DOHH2 (cell line): ENCODE data around the gene SLC7A5.

Experiments used
- H3F3A ChIP-seq: fragments of 200-600 bp; sonication (generic), shearing (Covaris generic); 2 replicates; pipeline ENCODE4 v1.6.0; 2016; ENCODE audit warnings: antibody characterized with exemption, mild to moderate bottlenecking; ENCODE audit not compliant: control insufficient read depth, insufficient read depth
- H3K27ac ChIP-seq: fragments of 200-600 bp; sonication (generic); 2 replicates; pipeline ENCODE4 v1.5.1; 2014; ENCODE audit warnings: low read depth, mild to moderate bottlenecking, low read length, moderate library complexity
- H3K27me3 ChIP-seq: fragments of 200-600 bp; sonication (generic); 2 replicates; pipeline ENCODE4 v1.6.1; 2014; ENCODE audit warnings: mild to moderate bottlenecking, low read length, mixed read lengths; ENCODE audit not compliant: control insufficient read depth
- H3K36me3 ChIP-seq: fragments of 200-600 bp; sonication (generic); 2 replicates; pipeline ENCODE4 v1.6.1; 2014; ENCODE audit warnings: mild to moderate bottlenecking, low read length, moderate library complexity, mixed read lengths; ENCODE audit not compliant: control insufficient read depth
- H3K4me1 ChIP-seq: fragments of 200-600 bp; sonication (generic); 2 replicates; pipeline ENCODE4 v1.6.1; 2014; ENCODE audit warnings: mild to moderate bottlenecking, low read length, mixed read lengths; ENCODE audit not compliant: control insufficient read depth
- H3K4me2 ChIP-seq: fragments of 200-600 bp; sonication (generic); 2 replicates; pipeline ENCODE4 v1.6.0; 2014; ENCODE audit warnings: mild to moderate bottlenecking, low read length, moderate library complexity
- H3K4me3 ChIP-seq: fragments of 200-600 bp; sonication (generic); 2 replicates; pipeline ENCODE4 v1.5.1; 2014; ENCODE audit warnings: mild to moderate bottlenecking, low read length, mixed read lengths
- H3K79me2 ChIP-seq: fragments of 200-600 bp; sonication (generic); 2 replicates; pipeline ENCODE4 v1.6.1; 2014; ENCODE audit warnings: mild to moderate bottlenecking, low read length, mixed read lengths; ENCODE audit not compliant: control insufficient read depth
- H3K9me2 ChIP-seq: fragments of 200-600 bp; sonication (generic); replicated peaks from 2 replicates; pipeline ENCODE4 v1.6.1; 2014; ENCODE audit warnings: mild to moderate bottlenecking, low read length, mixed read lengths; ENCODE audit not compliant: control insufficient read depth
- H3K9me3 ChIP-seq: fragments of 200-600 bp; sonication (generic); 2 replicates; pipeline ENCODE4 v1.6.1; 2014; ENCODE audit warnings: antibody characterized with exemption, low read length, mixed read lengths; ENCODE audit not compliant: control insufficient read depth, insufficient read depth
- H4K20me1 ChIP-seq: fragments of 200-600 bp; sonication (generic); 2 replicates; pipeline ENCODE4 v1.6.0; 2014; ENCODE audit warnings: low read depth, mild to moderate bottlenecking, antibody characterized with exemption, low read length, moderate library complexity; ENCODE audit not compliant: control insufficient read depth, insufficient read depth
- EZH2phosphoT487 ChIP-seq: fragments of 200-600 bp; sonication (generic); IDR thresholded peaks from 2 replicates; pipeline ENCODE4 v1.6.1; 2017; ENCODE audit warnings: borderline replicate concordance, mild to moderate bottlenecking, antibody characterized with exemption, low read length, moderate library complexity, mixed read lengths
- TF ChIP-seq, protein P1 (sequence below): fragments of 200-600 bp; sonication (generic); IDR thresholded peaks from one replicate; pipeline ENCODE4 v1.5.1; 2014; ENCODE audit warnings: antibody characterized with exemption, mild to moderate bottlenecking, low read depth, low read length; ENCODE audit not compliant: poor library complexity, severe bottlenecking

SLC7A5 gene

DNA sequence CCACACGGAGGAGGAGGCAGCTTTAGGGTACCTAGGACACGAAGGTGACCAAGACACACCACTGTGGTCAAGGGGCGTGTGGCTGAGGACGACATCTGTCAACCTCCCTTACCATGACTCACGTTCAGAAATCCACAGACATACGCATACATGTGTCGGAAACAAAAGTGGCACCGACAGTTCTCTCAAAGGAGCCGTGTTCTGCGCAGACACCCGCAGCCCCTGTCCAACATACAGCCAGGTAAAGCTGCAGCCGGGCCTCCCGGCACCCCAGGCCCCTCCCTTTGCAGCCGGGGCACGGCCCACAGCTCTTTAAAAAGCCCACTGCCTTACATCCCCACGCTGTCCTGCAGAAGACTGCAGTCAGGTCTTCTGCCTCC is 63.1 kb downstream of the SLC7A5 start:
- peaks cover 53% of the 10 kb centered on the region for H3F3A ChIP-seq
- H3K79me2 ChIP-seq = peaks cover 35% of the 10 kb centered on the region
- peak overlapping the region; percentile 88 for H3K27ac ChIP-seq
- peak overlapping the region; percentile 78 for H3K4me3 ChIP-seq
- no peaks in the 10 kb centered on the region for H3K9me2 ChIP-seq
- peaks cover 99% of the 10 kb centered on the region for H3K4me1 ChIP-seq
- H3K9me3 ChIP-seq = no peaks in the 10 kb centered on the region
- peak overlapping the region; percentile 95 for H3K4me2 ChIP-seq
- H3K36me3 ChIP-seq = peaks cover 14% of the 10 kb centered on the region; the same call in 1 of the 2 replicates
- H3K27me3 ChIP-seq = no peaks in the 10 kb centered on the region
- no peak for TF ChIP-seq EZH2phosphoT487
- TF ChIP-seq, protein P1, sequence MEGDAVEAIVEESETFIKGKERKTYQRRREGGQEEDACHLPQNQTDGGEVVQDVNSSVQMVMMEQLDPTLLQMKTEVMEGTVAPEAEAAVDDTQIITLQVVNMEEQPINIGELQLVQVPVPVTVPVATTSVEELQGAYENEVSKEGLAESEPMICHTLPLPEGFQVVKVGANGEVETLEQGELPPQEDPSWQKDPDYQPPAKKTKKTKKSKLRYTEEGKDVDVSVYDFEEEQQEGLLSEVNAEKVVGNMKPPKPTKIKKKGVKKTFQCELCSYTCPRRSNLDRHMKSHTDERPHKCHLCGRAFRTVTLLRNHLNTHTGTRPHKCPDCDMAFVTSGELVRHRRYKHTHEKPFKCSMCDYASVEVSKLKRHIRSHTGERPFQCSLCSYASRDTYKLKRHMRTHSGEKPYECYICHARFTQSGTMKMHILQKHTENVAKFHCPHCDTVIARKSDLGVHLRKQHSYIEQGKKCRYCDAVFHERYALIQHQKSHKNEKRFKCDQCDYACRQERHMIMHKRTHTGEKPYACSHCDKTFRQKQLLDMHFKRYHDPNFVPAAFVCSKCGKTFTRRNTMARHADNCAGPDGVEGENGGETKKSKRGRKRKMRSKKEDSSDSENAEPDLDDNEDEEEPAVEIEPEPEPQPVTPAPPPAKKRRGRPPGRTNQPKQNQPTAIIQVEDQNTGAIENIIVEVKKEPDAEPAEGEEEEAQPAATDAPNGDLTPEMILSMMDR = no peak
- H4K20me1 ChIP-seq = no peaks in the 10 kb centered on the region

DNA sequence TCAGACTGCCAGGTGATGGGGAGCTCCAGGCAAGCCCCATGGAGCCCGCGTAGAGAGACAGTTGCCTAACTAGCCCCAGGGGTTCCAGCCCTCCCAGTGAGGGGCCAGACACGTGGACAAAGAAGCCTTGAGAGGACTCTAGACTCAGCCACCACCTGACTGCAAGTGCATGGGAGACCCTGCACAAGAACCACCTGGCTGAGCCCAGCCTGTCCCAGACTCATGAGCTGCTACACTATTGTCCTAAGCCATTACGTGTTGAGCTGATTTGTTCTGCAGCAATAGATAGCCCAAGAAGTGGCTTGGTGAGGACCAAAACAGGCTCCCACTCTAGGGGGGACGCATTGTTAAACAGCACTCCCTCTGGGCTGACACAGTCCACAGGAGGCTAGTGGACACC is 65.9 kb downstream of the SLC7A5 start:
- peak overlapping the region; percentile 61 for H3K4me3 ChIP-seq
- H3K9me2 ChIP-seq = no peaks in the 10 kb centered on the region
- peaks cover 30% of the 10 kb centered on the region for H3K79me2 ChIP-seq
- peak overlapping the region; percentile 88 for H3K27ac ChIP-seq
- no peaks in the 10 kb centered on the region for H3K9me3 ChIP-seq
- H3K36me3 ChIP-seq = peaks cover 8% of the 10 kb centered on the region; the same call in 1 of the 2 replicates
- no peak for TF ChIP-seq EZH2phosphoT487
- TF ChIP-seq, protein P1 = no peak
- peak overlapping the region; percentile 95 for H3K4me2 ChIP-seq
- no peaks in the 10 kb centered on the region for H3K27me3 ChIP-seq
- H3K4me1 ChIP-seq = peaks cover 80% of the 10 kb centered on the region
- peaks cover 32% of the 10 kb centered on the region for H3F3A ChIP-seq
- H4K20me1 ChIP-seq = no peaks in the 10 kb centered on the region

DNA sequence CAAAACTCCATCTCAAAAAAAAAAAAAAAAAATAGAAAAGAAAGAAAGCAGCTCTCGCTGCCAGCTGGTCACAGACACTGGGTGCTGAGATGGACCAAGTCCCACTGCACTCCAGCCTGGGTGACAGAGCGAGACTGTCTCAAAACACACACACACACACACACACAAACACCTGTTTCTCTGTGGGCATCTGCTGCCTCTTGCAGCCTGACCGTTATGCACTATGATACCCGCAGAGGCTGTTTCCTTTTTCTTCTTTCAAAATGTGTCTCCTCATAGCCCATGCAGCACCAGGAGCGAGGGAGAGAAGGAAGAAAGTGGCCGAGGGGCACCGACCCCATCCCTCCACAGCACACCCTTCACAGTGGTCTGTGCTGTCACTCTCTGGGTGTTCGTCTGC is 66.6 kb downstream of the SLC7A5 start:
- peak overlapping the region; percentile 88 for H3K27ac ChIP-seq
- peak overlapping the region; percentile 95 for H3K4me2 ChIP-seq

More for the DNA sequence above, 66.6 kb downstream of the SLC7A5 start:
- no peak for TF ChIP-seq EZH2phosphoT487
- TF ChIP-seq, protein P1 = no peak
- peaks cover 8% of the 10 kb centered on the region; the same call in 1 of the 2 replicates for H3K36me3 ChIP-seq
- no peaks in the 10 kb centered on the region for H3K27me3 ChIP-seq
- peaks cover 25% of the 10 kb centered on the region for H3K79me2 ChIP-seq
- H3K4me1 ChIP-seq = peaks cover 73% of the 10 kb centered on the region
- H3K4me3 ChIP-seq = peak overlapping the region; percentile 61
- H3K9me3 ChIP-seq = no peaks in the 10 kb centered on the region
- no peaks in the 10 kb centered on the region for H4K20me1 ChIP-seq
- no peaks in the 10 kb centered on the region for H3K9me2 ChIP-seq
- H3F3A ChIP-seq = peaks cover 26% of the 10 kb centered on the region
